HepG2 (cell line): ENCODE results near the gene LIM2. TPM values are rescaled to one million over a fixed set of nuclear protein-coding genes. Genes with fewer than 3 reads are reported as not detected.

Experiments used
- PATZ1 ChIP-seq: sonication (generic); formaldehyde crosslinking; IDR thresholded peaks from 2 replicates; pipeline ENCODE4 v1.4.0; 2020; ENCODE audit warnings: missing genetic modification reagents
- TEAD3 ChIP-seq: optimal IDR thresholded peaks from 2 replicates; pipeline ENCODE3; 2016; ENCODE audit warnings: borderline replicate concordance
- YY1 ChIP-seq: IDR thresholded peaks from 2 replicates; pipeline ENCODE4 v1.6.1; 2011; ENCODE audit warnings: low read length, low read depth, moderate library complexity, mild to moderate bottlenecking; ENCODE audit not compliant: insufficient read depth, insufficient replicate concordance
- ZNF609 ChIP-seq: sonication (generic); formaldehyde crosslinking; IDR thresholded peaks from 2 replicates; pipeline ENCODE4 v1.4.0; 2020; ENCODE audit warnings: mild to moderate bottlenecking, missing genetic modification reagents, borderline replicate concordance
- polyA plus RNA-seq, 8 experiments: library from polyadenylated mRNA; depleted of rRNA in 3 of 8; stranded (reverse) in 7 of 8; unstranded in 1 of 8; fragments of >200 nt; fragmentation: Illumina TruSeq in 4 of 8; extraction: Trizol in 4 of 8; gene quantifications; 2 replicates each; pipeline versions ENCODE4 v1.2.1 to v1.2.3, GENCODE V29; 2011 to 2016; ENCODE audit warnings: low read depth in 4 of 8, missing spikeins in 1 of 8, mixed read lengths in 1 of 8; ENCODE audit not compliant: insufficient read depth in 1 of 8
- total RNA-seq, 5 experiments: library from RNA; depleted of rRNA; stranded (reverse); fragments of >200 nt; fragmentation: Illumina TruSeq; extraction: Trizol; gene quantifications; 2 replicates each; pipeline ENCODE4 v1.2.3, GENCODE V29; 2016; ENCODE audit warnings: low read depth in 1 of 5

LIM2 gene
- total and polyA plus RNA-seq, 2 of the 13 experiments (the other 11 are each of a cell fraction or from before 2014, with no cell fraction given), result 1.3 TPM; not detected in 1

- TF ChIP-seq ZNF609 (CRISPR knock-in tag) (no peak), YY1 (peak; percentile 13), TEAD3 (CRISPR knock-in tag) (peak; percentile 31), PATZ1 (CRISPR knock-in tag) (no peak)
Measured at GRCh38 chr19:51339687-51340656, 47.8 kb downstream of the LIM2 start (continued).
